HTR-8/SVneo (cell line): ENCODE data around the gene GCSAML.
"Not testable (repeated sequence)": the region's sequence is repeated elsewhere in the genome, so short reads cannot be mapped to it uniquely, and the experiment has no call there.

Experiments
- DNase-seq: peaks from one replicate; pipeline ENCODE4 v3.0.0; 2011; ENCODE audit warnings: low spot score, mixed read lengths; ENCODE audit not compliant: insufficient read length
- FAIRE-seq: peaks from 2 replicates; lab custom pipeline; 2011; peaks lifted over from hg19 to GRCh38; lab: Jason Lieb, UNC

The GCSAML gene

DNA sequence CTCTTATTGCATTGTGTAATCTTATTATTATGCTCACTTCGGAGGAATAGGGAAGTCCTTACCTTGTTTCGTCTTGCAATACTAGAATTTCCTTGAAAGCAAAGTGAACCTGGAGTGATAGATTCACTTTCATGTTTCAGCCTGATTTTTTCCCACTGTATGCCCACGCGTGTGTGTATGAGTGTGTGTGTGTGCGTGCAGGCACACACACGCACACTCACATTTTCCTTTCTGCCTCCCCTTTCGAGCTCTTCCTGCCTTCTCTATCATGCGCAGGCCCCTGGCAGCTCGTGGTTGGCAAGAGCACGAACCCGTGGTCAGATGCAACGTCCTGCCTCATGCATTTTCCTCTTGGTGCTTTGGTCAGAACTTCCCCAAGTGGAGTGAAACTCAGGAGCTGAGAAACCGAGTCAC, at the start of gene GCSAML:
Gene GCSAML (plus strand): TSS at position 366 of the 414 bp plus-strand sequence. CDS start 58 bp downstream, outside the sequence.
- DNase-seq (no peak), FAIRE-seq (no peak)

DNA sequence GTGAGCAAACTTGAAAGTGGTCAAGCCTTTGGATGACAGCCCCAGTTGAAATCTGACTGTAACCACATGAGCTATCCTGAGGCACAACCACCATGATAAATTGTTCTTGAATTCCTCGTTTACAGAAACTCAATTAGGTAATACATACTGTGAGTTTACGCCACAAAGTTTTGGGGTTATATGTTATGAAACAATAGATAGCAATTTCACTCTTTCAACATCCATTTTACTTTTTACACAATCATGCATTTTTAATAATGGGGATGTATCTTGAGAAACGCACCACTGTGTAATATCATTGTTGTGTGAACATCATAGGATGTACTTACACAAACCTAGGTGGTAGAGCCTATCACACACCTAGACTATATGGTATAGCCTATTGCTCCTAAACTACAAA, 48.1 kb upstream of the GCSAML start:
- FAIRE-seq (no peak), DNase-seq (no peak)

DNA sequence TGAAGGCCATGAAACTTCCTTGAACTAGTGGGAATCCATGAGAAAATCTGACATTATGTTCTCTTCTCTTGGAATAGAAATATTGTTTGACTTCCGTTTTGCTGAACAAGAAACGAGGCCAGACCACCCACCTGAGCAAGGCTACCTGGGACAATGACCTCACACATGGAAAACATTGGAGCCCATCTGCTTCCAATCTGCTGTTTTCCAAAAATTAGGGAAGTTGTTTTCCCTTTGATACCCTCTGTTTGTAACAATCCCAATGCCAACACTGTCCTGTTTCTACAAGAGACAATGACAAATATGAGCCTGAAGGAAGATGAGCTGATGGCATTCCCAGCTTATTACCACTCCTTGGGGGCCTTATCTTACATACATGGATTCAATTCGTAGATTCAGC, 42.1 kb upstream of the GCSAML start:
- FAIRE-seq (peak; percentile 83), DNase-seq (no peak)

DNA sequence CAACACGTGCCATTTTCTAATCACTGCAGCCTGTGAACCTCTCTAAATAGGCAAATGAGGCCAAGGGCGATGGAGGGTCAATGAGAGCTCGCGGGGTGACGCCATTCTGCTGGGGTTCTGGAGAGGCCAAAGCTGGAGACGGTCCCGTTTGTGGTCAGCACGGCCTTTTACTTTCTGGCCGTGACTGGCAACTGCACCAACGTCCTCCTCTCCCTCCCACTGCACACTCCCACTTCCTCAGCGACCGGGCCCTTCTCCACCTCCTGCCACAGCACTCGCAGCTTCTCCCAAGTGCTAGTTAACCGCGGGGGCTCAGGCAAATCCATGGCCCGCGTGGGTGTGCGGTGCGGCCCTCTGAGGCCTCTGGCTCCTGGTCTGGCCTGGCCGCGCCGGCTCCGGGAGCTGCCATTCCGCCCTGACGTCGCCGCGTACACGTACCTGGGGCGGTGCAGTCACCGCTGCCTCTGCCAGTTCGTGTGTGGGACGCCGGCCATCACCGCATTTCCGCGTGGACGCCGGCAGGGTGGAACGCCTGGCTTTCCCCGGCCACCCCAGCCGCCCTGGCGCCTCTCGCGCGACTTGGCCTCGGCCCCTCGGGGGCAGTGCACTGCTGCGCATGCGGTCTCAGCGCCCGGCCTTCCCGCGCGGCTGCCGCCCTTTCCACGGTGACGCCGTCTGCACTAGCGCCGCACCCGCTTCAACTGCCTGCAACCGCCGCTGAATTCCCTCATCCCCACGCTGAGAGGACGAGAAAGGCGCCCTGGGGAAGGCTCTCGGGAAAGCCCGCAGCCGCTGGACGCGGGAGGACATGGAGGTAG, 30.9 kb upstream of the GCSAML start:
- no peak for DNase-seq
- no peak for FAIRE-seq

DNA sequence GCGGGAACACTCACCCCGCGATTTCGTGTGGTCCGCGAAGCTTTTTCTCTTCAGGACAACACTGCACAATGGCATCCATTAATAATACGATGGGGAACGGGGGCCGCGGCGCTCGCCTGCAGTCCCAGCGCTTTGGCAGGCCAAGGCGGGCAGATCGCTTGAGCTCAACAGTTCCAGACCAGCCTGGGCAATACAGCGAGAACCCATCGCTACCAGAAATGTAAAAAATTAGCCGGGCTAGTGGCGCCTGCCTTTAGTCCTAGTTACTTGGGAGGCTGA, 30.4 kb upstream of the GCSAML start:
- DNase-seq (no peak), FAIRE-seq (no peak)

DNA sequence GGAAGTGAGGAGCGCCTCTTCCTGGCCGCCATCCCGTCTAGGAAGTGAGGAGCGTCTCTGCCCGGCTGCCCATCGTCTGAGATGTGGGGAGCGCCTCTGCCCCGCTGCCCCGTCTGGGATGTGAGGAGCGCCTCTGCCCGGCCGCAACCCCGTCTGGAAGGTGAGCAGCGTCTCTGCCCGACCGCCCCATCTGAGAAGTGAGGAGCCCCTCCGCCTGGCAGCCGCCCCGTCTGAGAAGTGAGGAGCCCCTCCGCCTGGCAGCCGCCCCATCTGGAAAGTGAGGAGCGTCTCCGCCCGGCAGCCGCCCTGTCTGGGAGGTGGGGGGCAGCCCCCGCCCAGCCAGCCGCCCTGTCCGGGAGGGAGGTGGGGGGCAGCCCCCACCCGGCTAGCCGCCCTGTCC, 27.0 kb upstream of the GCSAML start:
- not testable (repeated sequence) for FAIRE-seq, DNase-seq

DNA sequence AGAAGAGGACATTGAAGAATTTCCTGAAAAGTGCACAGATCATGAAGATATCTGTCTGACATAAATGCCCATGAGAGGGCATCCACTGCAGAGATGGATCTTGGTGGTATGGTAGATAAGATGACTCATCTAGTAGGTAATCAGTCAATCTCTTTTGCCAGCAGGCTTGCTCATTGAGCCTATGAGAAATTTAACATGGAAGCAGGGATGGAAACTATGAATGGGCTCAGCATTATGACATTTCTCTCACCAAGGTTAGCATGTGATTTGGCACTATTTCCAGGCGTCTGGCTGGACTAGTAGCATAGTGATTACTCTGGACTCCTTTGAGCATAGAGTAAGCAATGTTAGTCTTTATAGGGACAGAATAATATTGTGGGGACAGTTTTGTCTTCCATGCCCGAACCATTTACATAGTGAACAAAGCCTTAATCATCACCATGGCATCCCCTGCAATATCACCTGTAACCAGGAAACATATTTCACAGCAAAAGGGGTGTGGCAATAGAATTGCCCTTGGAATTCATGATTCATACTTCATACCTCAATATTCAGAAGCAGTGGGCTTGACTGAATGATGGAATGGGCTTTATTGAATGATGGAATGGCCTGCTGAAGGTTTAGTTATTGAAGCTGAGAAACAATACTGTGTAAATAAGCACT, 20.0 kb upstream of the GCSAML start:
- DNase-seq = peak; percentile 21
- peak; percentile 26 for FAIRE-seq

DNA sequence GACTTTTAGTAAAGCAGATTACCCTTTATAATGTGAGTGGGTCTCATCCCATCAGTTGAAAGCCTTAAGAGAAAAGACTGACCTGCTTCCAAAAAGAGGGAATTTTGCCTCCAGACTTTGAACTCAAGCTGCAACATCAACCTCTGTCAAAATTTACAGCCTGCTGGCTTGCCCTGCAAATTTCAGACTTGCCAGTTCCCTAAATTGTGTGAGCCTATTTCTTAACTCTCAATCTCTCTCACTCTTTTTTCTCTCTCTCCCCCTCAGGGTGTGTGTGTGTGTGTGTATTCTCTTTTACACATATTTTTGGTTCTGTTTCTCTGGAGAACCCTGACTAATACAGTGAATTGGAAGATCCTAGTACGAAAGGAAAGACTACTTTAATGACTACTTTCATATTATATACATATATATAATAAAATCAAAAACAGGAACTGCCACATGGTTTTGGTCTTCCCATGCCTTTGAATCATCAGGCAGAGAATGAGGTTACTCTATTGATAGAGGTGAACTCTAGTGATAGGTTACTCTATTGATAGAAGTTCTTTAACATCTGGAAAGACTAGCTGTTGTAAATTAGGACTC, 19.1 kb upstream of the GCSAML start:
- DNase-seq (no peak), FAIRE-seq (no peak)

DNA sequence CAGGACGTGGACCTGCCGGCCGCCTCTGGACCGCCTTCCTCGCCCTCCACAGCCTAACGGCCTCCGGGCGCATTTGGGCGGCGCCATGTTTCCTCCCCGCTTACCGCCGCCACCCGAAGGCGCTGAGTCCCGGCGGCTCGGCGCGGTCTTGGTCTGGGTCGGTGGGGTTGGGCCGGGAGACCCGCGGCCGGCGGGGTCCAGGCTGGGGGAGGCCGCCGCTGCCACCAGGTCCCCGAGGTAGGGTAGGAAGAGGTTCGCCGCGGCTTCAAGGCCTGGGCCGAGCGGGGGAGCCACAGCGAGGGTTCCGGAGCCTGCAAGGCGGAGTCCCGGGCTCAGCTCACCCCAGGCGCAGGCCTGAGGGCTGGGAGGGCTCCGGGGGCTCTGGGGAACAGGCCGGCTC, 18.1 kb upstream of the GCSAML start:
- DNase-seq (no peak), FAIRE-seq (no peak)

DNA sequence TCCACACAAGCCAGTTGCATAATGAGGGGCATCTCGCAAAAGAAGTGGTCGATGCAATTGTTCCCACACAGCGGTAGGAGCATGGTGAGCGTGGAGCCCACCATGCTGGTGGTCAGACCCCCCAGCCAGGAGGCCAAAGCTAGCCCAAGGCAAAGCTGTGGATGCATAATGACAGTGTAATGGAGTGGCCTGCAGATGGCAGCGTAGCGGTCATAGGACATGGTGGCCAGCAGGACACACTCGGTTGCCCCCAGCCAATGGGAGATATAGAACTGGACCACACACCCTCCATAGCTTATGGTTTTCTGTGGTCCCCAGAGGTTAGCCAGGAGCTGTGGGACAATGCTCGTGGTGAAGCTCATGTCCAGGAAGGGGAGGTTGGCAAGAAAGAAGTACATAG, 17.0 kb upstream of the GCSAML start:
- no peak for FAIRE-seq
- DNase-seq = no peak

DNA sequence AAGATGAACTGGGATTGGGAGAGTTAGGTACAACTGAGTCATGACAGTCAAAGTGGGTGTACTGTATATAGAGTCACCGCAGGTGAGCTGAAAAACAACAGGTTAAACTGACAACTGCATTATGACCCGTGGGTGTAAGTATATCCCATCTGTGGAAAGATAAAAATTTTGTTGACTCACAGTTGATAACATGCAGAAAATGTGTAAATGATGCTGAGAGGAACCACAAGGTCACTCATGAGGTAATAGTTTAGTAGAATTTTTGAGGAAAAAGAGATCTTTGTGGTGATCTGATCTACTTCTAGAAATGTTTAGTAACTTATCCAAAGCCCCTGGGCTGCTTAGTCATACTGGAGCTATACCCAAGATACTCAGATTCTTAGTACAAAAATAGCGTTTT, 13.5 kb upstream of the GCSAML start:
- peak; percentile 28 for DNase-seq
- no peak for FAIRE-seq

DNA sequence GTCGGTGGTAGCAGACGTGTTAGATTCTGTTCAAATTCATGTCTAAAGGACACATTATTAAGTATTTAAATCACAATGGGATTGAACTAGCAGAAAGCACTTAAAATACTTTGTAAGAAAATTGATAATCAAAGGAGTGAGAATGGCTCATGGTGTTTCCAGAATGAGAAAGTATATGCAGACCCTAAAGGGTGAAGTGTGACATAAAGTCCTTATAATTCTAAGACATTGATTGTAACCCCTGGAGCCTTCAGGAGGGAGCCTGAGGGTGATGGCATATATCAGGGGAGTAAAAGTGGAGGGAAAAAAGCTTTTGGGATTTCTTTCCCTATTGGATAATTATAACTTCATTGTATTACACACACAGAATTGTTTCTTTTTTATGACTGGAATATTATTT, 12.6 kb upstream of the GCSAML start, which contains the start of gene OR2C3:
Gene OR2C3 (minus strand): TSS at position 101 of the 400 bp plus-strand sequence. CDS start 3,929 bp downstream, outside the sequence.
- FAIRE-seq (no peak), DNase-seq (no peak)

DNA sequence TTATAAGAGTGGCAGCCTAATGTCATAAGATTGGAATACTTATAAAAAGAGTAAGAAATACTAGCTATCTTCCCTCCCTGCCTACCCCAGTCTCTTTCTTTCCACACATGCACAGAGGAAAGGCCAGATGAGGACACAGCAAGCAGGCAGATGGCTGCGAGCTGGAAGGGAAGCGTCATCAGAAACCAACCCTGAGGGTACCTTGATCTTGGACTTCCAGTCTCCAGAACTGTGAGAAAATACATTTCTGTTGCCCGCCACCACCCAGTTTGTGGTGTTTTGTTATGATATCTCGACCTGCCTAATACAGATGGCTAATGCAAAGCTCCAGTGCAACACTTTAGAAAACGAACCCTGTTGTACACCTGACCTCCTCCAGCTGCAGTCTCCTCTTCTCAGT, 10.4 kb upstream of the GCSAML start:
- DNase-seq = no peak

DNA sequence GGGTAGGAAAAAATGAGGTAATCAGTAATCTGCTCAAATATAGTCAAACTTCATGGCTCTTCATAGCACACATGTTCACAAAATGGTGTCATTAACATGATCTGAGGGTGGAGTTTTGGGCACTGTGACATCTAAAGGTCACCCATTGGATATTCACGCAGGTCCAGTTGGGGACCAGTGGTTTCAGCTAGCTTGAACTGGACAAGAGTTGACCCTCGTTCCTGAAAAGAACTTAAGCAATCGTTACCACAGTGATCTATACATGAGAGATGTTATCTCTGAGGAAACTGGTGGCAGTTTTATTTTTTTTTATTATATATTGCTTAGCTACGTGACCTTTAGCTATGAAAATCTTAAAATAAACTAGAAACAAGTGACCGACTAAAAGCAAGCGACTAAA, 9.7 kb upstream of the GCSAML start:
- no peak for FAIRE-seq
- DNase-seq = no peak

More for the DNA sequence above, 10.4 kb upstream of the GCSAML start:
- no peak for FAIRE-seq

DNA sequence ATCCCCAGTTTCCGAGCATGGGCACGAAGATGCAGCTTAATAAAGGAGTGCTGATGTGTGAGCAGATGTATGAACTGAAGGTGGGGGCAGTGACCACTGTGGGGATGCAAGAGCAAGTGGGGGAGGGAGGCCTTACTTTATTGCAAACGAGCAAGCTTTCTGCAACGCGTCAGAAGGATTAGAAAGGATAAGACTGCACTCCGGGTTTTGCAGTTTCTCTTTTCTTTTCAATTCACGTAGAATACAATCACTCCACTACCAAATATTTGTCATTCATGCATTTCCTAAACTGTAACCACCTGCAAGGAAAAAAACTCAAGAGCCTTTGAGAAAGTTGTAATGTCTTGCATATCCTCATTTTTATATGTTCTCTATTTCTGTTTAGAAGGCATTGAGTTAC, 8.4 kb upstream of the GCSAML start:
- DNase-seq (no peak), FAIRE-seq (no peak)

DNA sequence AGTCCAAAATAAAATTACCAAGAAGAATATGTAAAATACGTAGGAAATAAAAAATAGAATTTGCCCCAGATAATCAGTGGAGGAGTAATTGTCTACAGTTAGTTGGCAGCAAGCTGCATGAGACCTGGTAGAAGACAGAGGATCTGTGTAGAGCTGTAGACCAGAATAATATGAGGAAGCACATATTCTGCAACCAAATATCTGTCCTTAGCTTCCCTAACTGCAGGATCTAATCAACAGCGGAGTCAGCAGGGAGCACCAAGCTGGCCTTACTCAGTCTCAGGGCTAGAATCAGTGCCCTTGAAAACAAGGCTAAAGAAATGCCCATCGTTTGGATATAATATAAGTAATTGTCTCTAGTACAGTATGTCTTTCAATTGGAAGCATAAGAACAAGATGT, 6.1 kb upstream of the GCSAML start:
- no peak for FAIRE-seq
- DNase-seq = no peak

DNA sequence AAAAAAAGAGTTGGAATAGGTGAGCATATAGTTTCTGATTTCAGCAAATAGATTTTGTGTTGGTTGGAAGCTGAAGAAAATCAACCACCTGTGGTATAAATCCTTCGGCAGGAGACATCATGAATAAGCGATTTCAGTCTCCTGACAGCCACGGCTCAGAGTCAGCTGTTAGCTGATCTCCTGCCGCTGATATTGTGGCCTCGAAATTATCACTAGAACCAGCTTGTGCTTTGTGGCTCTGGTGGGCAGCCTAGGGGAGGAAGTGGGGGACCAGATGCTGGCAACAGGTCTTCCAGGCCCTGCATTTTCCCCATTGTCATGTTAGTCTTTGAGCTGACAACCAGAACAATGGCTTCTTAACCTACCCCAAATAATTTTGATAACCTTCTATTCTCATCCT, 842 bp upstream of the GCSAML start:
- no peak for FAIRE-seq

DNA sequence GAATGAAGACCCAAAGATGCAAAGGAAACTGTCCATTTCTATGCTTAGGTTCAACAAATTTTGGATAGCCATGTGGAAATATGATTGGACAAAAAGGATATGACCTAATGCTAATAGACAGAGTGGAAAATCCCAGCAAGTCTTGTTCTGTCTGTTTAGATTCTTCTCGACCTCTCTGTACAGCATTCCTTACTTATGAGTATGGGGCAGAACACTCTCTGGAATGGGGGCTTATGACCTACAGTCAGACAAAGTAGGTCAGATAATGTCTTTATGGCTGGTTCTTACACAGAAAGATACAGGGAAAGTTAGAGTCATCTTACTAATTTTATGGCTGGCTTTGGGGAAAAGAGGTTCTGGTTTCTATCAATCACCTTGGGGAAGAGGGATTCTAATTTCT, 2.8 kb downstream of the GCSAML start:
- no peak for DNase-seq
- FAIRE-seq = no peak

More for the DNA sequence above, 842 bp upstream of the GCSAML start:
- DNase-seq = no peak

DNA sequence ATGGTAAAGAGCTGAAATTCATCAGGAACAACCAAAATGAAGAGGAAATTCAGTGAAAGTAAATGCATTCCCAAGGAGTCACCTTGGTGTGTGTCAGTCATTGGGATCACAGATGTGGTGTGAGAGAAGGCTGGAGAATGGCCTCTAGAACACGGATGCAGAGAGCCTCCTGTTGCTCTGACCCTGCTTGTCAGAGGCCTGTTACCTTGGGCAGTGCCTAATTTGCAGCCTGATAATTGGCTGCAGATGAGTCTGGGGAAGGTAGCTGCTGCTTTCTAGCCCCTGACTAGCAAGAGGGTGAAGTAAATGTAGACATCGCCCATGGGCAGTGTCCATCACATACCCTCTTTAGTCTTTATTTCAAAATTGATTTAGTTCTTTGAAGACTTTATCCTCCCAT, 3.3 kb downstream of the GCSAML start:
- DNase-seq (no peak), FAIRE-seq (no peak)

DNA sequence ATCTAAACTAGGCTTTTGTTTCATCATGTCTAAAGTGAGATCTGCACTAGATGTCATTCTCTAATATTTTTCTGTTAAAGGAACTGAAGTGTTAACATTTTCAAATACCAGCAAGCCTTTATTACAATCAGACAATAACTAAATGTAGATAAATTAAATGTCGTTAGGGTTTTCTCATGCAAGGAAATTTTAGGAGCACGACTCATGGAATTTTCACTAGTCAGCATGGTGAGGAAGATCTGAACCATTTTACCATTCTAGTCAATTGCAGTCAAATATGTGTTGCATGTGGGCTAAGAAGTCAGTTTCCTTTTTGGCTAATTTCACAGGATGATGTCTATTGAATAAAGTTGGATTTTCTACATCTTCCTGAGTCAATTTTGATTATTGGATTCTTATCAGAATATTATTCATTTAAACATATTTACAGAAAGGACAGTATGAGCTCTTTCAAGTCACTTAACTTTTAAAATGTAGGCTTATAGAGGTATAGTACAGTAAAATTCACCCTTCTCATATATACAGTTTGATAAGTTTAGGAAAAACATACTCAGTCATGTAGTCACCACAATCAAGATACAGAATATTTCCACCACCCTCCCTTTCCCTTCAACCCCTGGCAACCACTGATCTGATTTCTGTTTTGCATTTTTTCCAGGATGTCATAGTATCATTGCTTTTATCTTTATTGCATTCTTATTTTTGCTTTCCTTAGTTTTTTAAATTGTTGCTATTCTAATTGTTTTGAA, 9.2 kb downstream of the GCSAML start:
- FAIRE-seq = no peak
- no peak for DNase-seq

DNA sequence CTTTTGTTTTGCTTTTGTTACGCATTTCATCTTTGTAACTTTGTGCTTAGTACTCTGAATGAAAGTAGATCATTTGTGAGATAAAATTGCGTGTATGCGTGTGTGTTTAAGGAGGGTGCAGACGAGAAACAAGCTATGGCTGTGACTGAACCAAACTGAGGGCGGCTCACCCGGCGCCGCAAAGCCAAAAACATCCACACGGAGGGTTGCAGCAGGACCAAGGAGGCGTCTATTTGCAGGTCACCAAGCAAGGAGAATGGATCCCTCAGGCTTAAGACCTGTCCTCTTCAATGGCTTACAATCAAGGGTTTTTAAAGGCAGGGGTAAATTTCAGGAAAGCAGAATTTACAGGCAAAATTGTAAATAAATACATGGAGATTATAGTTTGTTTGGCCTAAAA, 12.8 kb downstream of the GCSAML start:
- DNase-seq (no peak), FAIRE-seq (no peak)
